Measurements from ENCODE around the gene NACAD.

Gene NACAD

DNA sequence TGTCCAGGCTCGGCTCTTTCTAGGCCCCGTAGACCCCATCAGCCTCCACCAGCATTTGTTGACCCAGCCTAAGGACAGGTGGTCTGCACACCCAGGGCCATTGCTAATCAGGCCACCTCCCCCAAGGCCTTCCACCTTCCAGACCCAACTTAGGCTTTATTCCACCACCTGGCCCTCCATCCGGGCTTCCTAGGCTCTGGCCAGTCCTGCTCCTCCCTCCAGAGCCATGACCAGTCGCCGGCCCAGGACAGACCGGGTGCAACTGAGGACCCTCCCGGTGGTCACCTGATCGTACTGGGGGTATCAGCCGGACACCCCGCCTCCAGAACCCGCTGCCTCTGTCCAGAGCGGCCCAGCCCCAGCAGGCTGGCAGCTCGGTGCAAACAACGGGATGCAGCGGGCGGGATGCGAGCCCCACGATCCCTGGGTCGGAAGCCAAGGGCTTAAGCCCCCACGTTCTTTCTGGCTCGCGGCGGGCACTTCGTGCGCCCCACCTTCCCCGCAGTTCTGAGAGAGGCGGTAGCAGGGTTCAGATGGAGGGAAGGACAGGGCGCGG lies 545 bp downstream of the NACAD start:
- Histone ChIP-seq H3K4me1 (ENCODE audit: control insufficient read depth, insufficient read depth, low read length) (peaks cover 8% of the 10 kb centered on the region), H3K36me3 (ENCODE audit: control insufficient read depth in 2 of 2, insufficient read depth in 1 of 2, low read length in 2 of 2) (no peaks in the 10 kb centered on the region), H3K4me3 (ENCODE audit: low read depth, low read length) (no peak overlapping the region; the same call in none of the 2 replicates), H3K9me3 (ENCODE audit: control insufficient read depth, insufficient read depth, low read depth, low read length) (no peaks in the 10 kb centered on the region), H3K27ac (ENCODE audit: extremely low read depth, low read depth, low read length) (no peak overlapping the region)
- no peak for TF ChIP-seq ZNF580 (tag by site-specific recombination; IDR thresholded peaks at IDR 0.05)
- no peak for TF ChIP-seq ZBTB48 (tag by site-specific recombination; IDR thresholded peaks at IDR 0.05)
- no peak for TF ChIP-seq ZNF10 (tag by site-specific recombination; IDR thresholded peaks at IDR 0.05)
- TF ChIP-seq KLF17 (tag by site-specific recombination; IDR thresholded peaks at IDR 0.05), result no peak
- no peak for TF ChIP-seq ZNF530 (tag by site-specific recombination; IDR thresholded peaks at IDR 0.05; ENCODE audit: low read depth)
- POLR2A ChIA-PET, result no interaction called here
- CTCF ChIA-PET, result no interaction called here

GRCh38 chr7:45087301-45088145 lies 1.2 kb downstream of the NACAD start:
- no peak overlapping the region for H3K4me3 ChIP-seq (ENCODE audit: low read depth, low read length)
- CTCF ChIA-PET, result no interaction called here

DNA sequence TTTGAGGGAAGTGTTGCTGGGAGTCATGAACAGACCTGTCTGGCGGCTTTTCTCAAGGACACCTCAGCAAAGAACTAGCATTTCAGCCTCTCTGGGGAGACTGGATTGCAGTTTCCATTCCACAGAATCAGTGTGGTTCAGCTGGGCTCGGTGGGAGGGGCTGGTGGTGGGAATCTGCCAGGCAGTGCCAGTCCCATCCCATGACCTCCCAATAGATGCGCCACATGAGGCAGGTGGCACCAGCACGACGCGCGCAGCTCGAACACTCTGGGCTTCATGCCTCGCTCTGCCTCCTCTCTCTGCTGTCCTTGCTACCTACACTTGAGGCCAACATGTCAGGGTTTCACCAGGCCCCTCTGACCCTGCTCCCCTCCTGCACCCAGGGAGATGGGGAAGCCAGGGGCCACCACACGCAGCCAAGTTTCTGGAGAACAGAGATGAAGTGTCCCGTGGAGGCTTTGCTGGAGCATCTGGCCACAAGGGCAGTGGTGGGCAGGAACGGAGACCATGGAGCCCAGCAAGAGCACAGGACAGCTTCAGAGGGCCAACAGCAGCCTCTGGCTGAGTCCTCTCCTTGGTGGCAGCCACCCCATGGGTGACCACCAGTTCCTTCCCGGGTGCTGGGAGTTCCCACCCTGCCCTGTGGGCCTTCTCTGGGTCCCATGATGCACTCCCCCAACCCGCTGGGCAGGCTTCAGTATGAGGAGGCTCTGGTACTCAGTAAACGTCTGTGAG lies 2.3 kb downstream of the NACAD start:
- TF ChIP-seq PRDM4 (tag by site-specific recombination; IDR thresholded peaks at IDR 0.05), result no peak
- TF ChIP-seq ZNF830 (tag by site-specific recombination; IDR thresholded peaks at IDR 0.05; ENCODE audit: low read depth), result no peak
- no peak for TF ChIP-seq ZBTB20 (tag by site-specific recombination; IDR thresholded peaks at IDR 0.05)
- no peak for TF ChIP-seq HOXA7 (CRISPR knock-in tag; IDR thresholded peaks at IDR 0.05; ENCODE audit: borderline replicate concordance)
- H3K36me3 ChIP-seq (ENCODE audit: control insufficient read depth in 2 of 2, insufficient read depth in 1 of 2, low read length in 2 of 2), result no peaks in the 10 kb centered on the region
- no peaks in the 10 kb centered on the region for H3K9me3 ChIP-seq (ENCODE audit: control insufficient read depth, insufficient read depth, low read depth, low read length)
- H3K4me1 ChIP-seq (ENCODE audit: control insufficient read depth, insufficient read depth, low read length), result no peaks in the 10 kb centered on the region
- POLR2A ChIA-PET, result no interaction called here
- H3K27ac ChIP-seq (ENCODE audit: extremely low read depth, low read depth, low read length), result no peak overlapping the region
- H3K4me3 ChIP-seq (ENCODE audit: low read depth, low read length), result no peak overlapping the region
- CTCF ChIA-PET, result no interaction called here

More at GRCh38 chr7:45087301-45088145, 1.2 kb downstream of the NACAD start:
- H3K9me3 ChIP-seq (ENCODE audit: control insufficient read depth, insufficient read depth, low read depth, low read length), result no peaks in the 10 kb centered on the region
- peaks cover 2% of the 10 kb centered on the region; the same call in 1 of the 2 replicates for H3K4me1 ChIP-seq (ENCODE audit: control insufficient read depth, insufficient read depth, low read length)
- no peak overlapping the region for H3K27ac ChIP-seq (ENCODE audit: extremely low read depth, low read depth, low read length)
- no peaks in the 10 kb centered on the region for H3K36me3 ChIP-seq (ENCODE audit: control insufficient read depth in 2 of 2, insufficient read depth in 1 of 2, low read length in 2 of 2)
- POLR2A ChIA-PET, result no interaction called here
- TF ChIP-seq KLF9 (tag by site-specific recombination; IDR thresholded peaks at IDR 0.05; ENCODE audit: low read depth), result peak; percentile 30; the same call in 1 of the 2 replicates
- no peak for TF ChIP-seq ZNF514 (tag by site-specific recombination; IDR thresholded peaks at IDR 0.05)

Measured in HEK293 (cell line).